GM19351 (cell line): ENCODE data around the gene CFAP221.
A peak's percentile ranks its signal among the peaks of the same experiment; 100 is the strongest.

ENCODE experiments used
- ATAC-seq: cut with Tn5 transposase; IDR thresholded peaks from one replicate; pipeline ENCODE4 v1.9.1; 2021; ENCODE audit warnings: mild to moderate bottlenecking, moderate library complexity; ENCODE audit not compliant: unreplicated experiment

The CFAP221 gene

DNA sequence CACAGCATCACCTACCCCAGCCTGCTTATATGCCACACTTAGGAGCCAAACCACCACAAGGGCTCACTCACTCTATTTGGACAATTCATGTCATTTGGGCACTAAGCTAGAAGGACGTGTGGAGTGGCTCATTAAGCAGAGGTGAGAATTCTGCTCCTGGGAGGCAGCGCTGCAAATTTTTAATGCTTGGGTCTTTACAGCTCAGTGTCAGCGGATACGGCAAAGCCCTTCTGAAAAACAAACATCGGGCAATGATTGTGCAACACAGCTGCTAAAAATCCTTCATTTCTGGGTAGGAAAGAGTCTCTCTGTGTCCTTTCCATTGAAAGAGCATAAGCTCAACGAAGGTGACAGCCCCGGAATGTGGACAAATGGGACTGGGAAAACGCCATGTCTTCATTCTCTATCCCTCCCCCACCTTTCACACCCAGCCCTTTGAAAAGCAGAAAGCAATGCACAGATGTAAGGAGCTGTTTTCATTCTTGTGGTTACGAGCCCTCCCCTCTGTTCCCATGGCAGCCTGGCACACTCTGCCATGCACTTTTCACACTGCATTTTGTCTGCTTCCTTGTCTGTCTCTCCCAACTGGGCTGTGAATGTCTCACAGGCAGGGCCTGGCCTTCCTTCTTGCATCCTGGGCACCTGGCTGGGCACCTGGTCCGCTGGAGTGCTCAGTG, 150.7 kb downstream of the CFAP221 start:
- no peak for ATAC-seq

DNA sequence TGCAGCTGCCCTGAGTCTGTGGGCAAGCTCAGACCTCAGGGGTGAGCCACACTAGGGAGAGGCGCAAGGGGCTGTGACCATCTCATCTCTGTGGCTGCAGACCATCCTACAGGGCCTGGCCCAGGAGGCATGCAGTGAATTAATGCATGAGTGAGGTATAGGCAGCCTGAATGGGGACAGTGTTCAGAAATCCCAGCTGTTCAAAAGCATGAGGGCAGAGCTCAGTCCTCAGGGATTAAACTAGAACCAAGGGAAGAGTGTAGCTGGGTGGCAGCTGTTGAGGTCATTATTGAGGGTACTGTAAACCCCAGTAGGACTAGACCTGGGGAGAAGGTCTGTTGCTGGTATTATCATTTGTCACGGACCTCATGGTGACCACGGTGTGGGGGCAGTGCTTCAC, 151.8 kb downstream of the CFAP221 start:
- no peak for ATAC-seq

DNA sequence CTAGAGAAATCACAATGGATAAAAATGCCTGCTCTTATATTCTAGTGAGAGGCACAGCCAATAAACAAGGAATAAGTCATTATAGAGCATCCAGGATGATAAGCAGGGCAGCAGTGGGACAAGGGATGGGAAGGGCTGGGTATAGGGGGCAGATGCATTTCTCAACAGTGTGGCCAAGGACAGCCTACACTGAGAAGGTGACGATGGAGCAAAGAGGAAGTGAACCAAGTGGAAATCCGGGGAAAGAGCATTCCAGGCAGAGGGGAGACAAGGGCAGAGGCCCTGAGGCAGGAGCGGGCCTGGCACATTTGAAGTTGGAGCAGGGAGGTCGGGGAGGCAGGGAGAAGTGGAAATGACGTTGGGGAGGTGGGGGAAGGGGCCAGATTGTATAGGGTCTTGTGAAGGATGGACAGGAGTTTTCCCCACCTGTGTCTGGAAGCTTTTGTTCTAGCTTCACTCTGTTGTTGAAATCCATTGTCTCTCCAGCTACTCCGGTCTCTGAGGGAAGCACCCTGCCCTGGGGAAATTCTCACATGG, 152.3 kb downstream of the CFAP221 start:
- ATAC-seq, result no peak

DNA sequence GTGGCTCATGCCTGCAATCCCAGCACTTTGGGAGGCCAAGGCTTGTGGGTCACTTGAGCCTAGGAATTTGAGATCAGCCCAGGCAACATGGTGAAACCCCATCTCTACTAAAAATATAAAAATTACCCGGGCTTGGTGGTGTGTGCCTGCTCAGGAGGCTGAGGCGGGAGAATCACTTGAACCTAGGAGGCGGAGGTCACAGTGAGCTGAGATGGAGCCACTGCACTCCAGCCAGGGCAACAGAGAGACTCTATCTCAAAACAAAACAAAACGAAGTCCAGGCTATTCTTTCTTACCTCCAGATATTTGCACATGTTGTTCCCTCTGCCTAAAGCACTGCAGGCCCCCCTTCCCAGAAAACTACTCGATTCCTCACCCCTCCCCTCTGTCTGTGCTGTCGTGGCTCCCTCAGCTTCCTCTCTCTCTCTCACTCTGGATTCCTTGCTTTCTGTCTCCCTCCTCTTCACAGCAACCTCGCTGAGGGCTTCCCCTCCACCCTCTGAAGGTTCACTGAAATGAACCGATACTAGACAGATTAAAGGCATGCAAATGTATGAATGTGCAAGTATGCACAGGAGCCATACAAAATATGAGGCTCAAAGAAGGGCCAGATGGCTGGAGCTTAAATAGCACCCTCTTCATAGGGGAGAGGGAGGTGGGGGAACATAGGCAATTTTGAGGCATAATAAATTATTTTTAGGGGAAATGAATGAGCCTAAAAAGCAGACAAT, 153.2 kb downstream of the CFAP221 start:
- ATAC-seq, result peak; percentile 98

DNA sequence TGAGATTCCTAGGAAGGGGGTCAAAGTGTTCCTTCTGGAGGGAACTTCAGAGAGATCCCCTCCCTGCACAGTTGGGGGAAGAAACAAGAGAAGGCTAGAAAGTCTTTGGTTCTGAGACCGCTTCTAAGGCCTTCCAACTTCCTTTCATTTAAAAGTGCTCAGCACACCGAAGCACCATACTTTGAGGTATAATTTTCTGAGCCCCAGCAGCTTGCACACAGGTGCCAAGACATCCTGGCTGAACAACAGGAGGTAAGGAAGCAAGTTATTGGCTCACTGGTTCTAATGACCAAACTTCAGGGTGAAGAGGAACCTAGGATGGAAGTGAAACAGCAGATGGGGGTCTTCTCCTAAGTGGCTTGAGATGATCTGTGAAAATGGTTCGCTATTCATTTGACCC, 154.0 kb downstream of the CFAP221 start:
- no peak for ATAC-seq

DNA sequence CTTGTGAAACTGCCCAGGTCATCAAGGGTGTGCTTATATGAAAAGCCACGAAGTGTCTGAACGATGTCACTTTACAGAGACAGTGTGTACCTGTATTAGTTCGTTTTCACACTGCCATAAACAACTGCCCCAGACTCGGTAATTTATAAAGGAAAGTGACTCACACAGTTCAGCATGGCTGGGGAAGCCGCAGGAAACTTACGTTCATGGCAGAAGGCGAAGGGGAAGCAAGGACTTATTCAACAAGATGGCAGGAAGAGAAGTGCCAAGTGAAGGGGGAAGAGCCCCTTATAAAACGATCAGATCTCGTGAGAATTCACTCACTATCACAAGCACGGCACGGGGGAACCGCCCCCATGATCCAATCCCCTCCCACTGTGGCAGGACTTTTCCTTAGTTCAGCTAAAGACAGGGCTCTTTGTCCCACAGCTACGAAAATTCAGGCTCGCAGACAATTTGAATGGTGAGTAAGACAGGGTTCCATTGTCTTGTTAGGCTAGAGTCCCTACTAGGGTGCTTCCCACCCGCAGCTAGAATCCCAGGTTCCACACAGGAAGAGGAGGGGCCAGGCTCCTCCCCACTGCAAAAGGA, 154.9 kb downstream of the CFAP221 start:
- no peak for ATAC-seq

DNA sequence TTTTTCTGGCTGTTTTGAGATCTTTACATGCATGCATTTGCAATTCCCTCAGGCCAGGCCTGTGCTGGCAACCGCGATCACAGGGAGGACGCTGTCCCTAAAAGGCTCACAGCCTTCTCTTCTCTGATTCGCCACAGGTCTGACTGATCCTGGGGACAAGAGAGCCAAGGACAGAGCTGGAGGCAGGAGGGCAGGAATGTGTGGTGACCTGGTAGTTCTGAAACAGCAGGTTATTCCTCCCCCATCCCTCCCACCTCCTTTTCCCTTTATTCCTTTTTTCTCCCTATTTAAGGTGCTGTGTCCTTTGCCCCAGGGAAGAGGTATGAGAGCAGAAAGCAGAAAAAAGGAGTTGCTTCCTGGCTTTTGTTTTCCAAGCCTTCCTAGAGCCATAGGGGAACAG, 156.6 kb downstream of the CFAP221 start:
- no peak for ATAC-seq

DNA sequence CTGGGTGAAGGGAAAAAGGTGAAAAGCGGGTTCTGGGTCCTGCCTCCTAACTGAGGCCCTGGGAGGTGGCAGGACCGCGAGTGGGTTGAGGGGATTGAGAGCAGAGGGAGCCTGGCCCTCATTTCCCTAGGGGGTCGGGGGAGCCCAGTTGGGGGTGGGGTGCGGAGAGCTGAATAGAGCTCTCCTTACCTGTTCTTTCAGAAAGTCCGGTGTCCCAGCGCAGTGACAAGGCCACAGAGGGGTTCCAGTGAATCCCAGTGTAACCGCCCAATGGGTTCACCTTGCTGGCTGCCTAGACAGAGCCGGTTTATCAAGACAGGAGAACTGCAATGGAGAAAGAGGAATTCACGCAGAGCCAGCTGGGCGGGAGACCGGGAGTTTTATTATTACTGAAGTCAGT, 157.1 kb downstream of the CFAP221 start:
- ATAC-seq, result no peak

DNA sequence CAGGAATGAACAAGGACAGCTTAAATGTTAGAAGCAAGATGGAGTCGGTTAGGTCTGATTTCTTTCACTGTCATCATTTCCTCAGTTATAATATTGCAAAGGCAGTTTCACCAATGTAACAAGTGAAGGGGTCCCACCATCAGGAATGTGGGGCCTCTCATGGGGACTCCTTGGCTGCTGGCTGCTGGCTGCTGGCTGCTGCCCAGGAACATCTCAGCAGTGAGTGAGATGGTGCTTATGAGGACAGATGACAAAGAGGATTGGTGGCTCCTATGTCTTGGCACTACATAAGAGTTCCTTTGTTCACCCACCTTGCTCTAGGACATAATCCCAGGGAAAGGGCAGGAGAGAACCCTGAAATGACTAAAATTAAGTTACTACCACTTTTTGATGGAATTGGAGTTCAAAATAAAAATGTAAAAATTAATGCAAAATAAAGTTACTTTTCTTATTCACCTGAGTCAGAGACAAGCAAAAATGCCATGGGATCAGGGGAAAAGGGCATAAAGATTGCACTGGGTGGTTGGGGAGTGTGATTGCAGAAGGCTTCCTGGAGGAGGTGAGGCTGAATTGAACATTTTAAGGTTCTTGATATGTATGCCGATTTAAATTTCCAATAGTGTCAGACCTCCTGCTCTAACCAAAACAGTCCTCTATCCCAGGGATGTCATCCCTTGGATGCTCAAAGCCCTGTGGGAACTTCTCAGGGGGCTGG, 158.1 kb downstream of the CFAP221 start:
- no peak for ATAC-seq

DNA sequence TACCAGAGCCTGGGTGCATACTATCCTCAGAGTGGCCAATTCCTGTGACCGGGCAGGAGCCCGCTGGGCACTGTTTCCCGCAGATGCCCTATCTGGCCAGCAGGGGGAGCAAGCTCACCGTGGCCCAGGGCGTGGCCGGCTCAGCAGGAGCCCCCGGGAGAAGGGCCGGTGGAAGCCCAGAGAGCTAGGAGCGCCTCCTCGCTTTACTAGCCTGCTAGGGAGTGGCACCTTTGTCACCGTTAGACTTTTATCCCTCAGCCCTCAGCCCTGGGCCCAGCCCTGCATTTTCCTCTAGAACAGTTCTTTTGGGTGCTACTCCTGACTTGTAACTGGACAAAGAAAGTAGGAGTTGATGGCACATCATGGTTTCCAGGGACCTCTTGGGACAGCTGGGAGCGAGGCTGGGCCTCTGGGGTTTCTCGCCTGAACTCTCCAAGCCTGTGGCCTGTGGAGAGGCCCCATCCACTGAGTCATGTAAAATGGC, 158.7 kb downstream of the CFAP221 start:
- ATAC-seq, result peak; percentile 86

DNA sequence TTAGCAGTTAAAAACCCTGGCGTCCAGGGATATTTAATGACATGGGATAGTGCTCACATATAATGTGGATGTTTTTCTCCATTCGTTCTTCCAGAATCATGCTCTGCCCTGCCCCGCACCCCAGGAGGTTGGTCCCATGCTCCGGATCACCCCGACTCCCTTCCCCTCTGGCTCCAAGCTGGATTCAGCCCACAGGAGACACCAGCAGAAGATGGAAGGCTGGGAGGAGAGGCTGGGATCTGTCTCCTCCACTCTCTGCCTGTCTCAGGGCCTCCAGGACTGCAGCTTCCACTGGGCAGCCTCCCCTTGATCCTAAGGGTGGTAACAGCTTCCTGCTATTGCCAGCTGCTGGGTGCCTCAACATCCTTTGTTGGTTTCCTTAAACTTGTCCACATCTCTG, 159.3 kb downstream of the CFAP221 start:
- ATAC-seq, result no peak

DNA sequence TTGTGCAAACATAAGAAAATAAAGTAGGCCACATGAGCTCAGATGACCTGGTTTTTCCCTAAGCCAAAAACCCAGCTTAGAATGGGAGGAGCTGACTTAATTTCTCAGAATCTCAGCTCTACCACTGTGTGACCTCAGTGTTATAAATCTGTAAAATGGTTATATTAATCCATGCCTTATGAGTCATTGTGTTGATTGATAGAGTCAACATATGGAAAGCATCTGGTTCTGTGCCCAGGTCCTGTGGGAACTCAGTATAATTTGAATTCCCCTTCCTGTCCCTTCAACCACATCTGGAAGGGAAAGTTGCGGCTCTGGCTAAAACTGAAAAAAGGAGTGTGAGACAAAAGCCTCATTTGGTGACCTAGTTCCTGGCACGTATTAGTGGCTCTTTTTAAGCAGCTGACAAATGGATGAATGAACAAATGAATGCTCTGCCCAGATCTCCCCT, 160.4 kb downstream of the CFAP221 start:
- no peak for ATAC-seq

DNA sequence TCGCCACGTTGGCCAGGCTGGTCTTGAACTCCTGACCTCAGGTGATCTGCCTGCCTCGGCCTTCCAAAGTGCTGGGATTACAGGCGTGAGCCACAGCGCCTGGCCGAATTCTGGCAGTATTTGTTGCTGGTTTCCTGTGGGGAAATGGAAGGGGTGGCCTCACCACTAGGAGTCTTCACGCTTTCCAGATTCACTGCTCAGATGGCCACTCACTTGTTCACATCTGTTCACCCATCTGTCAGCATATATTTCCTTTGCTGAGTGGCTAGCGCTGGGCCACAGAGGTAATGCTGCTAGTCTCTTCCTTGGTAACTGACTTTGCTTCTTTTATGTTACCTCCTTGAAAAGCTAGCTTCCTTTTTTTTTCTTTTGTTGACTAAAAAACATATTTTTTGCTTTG, 162.0 kb downstream of the CFAP221 start:
- ATAC-seq, result no peak
